ENCODE measurements around the gene HCFC2. TPM values are rescaled to one million over a fixed set of nuclear protein-coding genes. Genes with fewer than 3 reads are reported as not detected.

The HCFC2 gene
- total RNA-seq, 4 donors from 2014 or later = 23.6 to 31.6 (median 27.1) TPM

DNA sequence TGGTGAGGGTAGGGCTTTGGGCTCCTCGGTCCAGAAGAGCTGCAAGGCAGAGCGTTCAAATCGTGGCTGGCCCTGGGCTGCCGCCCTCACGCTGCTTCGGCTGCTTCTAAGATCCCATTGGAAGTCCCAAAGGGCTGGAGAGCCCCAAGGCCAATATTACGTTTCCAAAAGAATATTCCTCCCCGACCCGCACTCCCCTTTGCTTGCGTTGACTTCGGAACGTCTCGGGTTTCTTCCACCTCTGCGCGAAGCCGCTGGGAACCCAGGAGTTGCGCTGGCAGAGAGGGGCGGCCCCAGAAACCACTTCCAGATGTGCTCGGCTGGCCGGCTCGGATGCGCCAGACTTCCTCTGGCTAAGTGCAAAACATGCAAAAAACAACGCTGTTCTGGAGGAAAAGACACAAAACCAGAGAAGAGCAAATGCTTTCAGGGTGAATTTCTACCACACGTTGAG is 14.4 kb upstream of the HCFC2 start, which contains the start of gene GLT8D2:
Gene GLT8D2, minus strand, starts transcription at position 285 of the 454 bp plus-strand sequence. CDS start 30,539 bp downstream, outside the sequence.
- peak; percentile 58 to 69 for DNase-seq
- TF ChIP-seq, protein P1, sequence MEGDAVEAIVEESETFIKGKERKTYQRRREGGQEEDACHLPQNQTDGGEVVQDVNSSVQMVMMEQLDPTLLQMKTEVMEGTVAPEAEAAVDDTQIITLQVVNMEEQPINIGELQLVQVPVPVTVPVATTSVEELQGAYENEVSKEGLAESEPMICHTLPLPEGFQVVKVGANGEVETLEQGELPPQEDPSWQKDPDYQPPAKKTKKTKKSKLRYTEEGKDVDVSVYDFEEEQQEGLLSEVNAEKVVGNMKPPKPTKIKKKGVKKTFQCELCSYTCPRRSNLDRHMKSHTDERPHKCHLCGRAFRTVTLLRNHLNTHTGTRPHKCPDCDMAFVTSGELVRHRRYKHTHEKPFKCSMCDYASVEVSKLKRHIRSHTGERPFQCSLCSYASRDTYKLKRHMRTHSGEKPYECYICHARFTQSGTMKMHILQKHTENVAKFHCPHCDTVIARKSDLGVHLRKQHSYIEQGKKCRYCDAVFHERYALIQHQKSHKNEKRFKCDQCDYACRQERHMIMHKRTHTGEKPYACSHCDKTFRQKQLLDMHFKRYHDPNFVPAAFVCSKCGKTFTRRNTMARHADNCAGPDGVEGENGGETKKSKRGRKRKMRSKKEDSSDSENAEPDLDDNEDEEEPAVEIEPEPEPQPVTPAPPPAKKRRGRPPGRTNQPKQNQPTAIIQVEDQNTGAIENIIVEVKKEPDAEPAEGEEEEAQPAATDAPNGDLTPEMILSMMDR (IDR thresholded peaks at IDR 0.05) = no peak
- TF ChIP-seq POLR2A (IDR thresholded peaks at IDR 0.05) = peak in 1 of 2 donors; percentile 31
- WGBS, 2 donors = 1 to 4% methylated on average over 22 to 24 of the region's 24 CpGs
- Histone ChIP-seq H3K36me3 (no peaks in the 10 kb centered on the region), H3K4me3 (replicated peaks in 1 of 3) (peak within 1 kb of the TSS; percentile 25 to 29 (median 25)), H3K27me3 (no peaks in the 10 kb centered on the region), H3K4me1 (peaks cover 14 to 29% of the 10 kb centered on the region in 2 donors), H3K27ac (peak within 1 kb of the TSS; percentile 23 to 74 (median 61)), H3K9me3 (no peaks in the 10 kb centered on the region)
- intact Hi-C loops (cut with DNase I) = no loop called here

- no peak for DNase-seq
- no peak for TF ChIP-seq POLR2A (IDR thresholded peaks at IDR 0.05)
- TF ChIP-seq, protein P1 (IDR thresholded peaks at IDR 0.05) = no peak
- no peaks in the 10 kb centered on the region for H3K9me3 ChIP-seq
- no peaks in the 10 kb centered on the region for H3K36me3 ChIP-seq
- H3K4me1 ChIP-seq = peaks cover 12 to 28% of the 10 kb centered on the region in 2 donors
- intact Hi-C loops (cut with DNase I) = no loop called here
- WGBS, 2 donors = 42% methylated on average over 3 of the region's 3 CpGs
- H3K27me3 ChIP-seq = no peaks in the 10 kb centered on the region
- H3K4me3 ChIP-seq (replicated peaks in 1 of 3) = no peak overlapping the region
- H3K27ac ChIP-seq = peak overlapping the region in 2 of 3 donors; percentile 61 to 74
These were observed 13.9 kb upstream of the HCFC2 start for GRCh38 chr12:104050436-104050835.

DNA sequence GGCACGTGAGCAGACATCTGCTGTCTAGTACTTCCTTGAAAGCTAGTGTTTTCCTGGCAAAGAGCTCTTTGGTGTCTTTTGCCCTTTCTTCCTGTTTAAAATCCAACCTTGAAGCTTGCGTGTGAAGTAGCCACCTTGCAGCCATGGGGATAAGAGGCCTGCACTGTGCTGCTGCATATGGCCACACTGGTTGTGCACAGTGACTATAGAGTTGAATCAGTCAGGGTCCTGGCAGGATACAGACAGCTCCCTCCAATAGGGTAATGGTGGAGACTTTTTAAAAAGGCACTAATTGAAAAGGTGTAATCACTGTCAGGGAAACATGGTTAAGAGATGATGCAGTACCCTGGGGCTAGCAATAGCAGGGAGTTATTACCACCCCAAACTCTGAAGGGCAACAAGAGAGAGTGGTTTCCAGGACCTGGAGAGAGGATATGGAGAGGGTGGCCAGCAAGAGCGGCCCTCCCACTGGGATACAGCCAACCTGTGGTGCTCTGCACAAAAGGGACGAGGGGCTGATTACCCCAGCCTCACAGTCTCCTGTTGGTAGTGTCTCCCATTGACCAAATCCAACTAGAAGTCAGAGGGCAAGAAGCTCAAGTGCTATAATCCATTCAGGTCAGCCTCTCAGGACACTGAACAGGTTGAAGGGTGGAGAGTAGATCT is 9.5 kb upstream of the HCFC2 start:
- TF ChIP-seq, protein P1 (IDR thresholded peaks at IDR 0.05) = no peak
- no peak for TF ChIP-seq POLR2A (IDR thresholded peaks at IDR 0.05)
- Histone ChIP-seq H3K4me1 (peaks cover 6 to 19% of the 10 kb centered on the region in 2 donors), H3K27me3 (no peaks in the 10 kb centered on the region), H3K4me3 (replicated peaks in 1 of 3) (no peak overlapping the region), H3K27ac (no peak overlapping the region), H3K36me3 (no peaks in the 10 kb centered on the region), H3K9me3 (no peaks in the 10 kb centered on the region)
- WGBS, 2 donors = 90% methylated on average over 4 of the region's 4 CpGs
- DNase-seq = no peak
- intact Hi-C loops (cut with DNase I) = no loop called here

DNA sequence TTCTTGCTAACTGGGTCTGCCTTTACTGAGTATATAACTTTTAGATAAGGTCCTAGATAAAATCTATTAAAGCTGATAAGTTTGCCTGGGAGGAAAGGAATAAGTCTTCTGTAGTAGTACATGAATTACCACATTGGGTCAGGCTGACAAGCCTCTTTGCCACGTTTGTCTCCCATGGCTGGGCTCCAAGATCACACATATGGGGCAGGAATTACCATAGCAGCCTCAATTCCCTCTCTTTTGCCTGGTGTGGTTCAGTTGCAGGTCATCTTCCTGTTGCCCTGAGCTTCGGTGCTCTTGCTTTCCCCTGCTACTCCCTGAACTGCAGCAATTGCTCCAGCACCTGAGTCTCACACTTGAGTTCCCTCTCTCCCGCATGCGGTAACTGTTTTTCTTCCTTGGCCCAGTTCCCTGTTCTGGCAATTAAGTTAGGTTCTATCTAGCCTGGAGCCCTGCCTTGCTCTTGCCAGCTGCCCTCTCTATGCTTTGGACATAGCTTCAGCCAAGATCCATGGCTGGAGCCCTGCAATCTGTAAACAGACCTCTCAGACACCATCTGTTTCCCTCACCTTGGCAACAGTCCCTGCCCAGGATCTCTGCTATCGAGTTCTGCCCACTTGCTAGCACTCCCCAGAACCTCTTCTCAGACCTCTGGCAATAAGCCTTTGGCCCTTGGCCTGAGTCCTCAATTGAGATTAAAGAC is 8.5 kb upstream of the HCFC2 start:
- DNase-seq = peak; percentile 94 to 96
- no peaks in the 10 kb centered on the region for H3K36me3 ChIP-seq
- no peaks in the 10 kb centered on the region for H3K27me3 ChIP-seq
- 15 to 18% methylated on average over 5 of the region's 5 CpGs for WGBS, 2 donors
- intact Hi-C loops (cut with DNase I) = no loop called here
- H3K9me3 ChIP-seq = no peaks in the 10 kb centered on the region
- peak overlapping the region; percentile 16 to 69 (median 22) for H3K27ac ChIP-seq
- peaks cover 6 to 15% of the 10 kb centered on the region in 2 donors for H3K4me1 ChIP-seq
- peak in 1 of 2 donors; percentile 16 for TF ChIP-seq POLR2A (IDR thresholded peaks at IDR 0.05)
- TF ChIP-seq, protein P1 (IDR thresholded peaks at IDR 0.05) = no peak
- no peak overlapping the region for H3K4me3 ChIP-seq (replicated peaks in 1 of 3)
